ENCODE results near the gene C19orf38.

C19orf38 gene

DNA sequence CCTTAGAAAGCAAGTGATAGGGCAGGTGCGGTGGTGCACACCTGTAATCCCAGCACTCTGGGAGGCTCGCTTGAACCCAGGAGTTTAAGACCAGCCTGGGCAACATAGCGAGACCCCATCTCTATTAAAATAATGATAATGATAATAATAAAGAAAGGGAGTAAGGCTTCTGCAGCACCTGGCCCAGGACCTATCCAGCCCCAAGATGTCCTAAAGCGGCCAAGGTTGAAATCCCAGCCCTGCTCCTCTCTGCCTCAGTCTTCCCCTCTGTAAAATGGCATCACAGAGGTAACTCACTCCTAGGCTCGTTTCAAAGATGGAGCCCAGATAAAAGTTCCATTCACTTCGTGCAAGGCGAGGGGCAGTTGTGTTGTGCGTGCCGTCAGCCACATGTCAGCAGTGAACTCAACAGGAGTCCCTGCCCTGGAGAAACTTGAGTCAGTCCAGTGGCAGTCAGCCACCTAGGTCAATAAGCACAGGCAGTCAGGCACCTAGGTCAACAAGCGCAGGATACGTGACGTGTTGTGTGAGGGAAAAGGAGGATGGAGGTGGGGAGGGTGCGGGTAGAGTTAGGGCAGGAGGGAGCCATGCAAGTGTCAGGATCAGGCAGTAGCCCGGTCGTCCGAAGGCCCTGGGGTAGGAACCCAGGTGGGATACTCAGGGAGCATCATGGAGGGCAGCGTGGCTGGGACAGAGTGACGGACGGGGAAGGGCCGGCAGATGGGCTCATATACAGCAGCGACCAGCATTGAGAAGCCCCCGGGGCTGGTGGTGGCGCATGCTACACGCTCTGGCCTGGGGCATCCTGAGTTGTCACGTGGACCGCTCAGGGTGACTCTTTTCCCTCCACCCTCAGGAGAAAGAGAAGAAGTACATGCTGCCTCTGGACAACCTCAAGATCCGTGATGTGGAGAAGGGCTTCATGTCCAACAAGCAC, 28.8 kb upstream of the C19orf38 start:
- ATAC-seq, result no peak
- TF ChIP-seq ZNF70 (CRISPR knock-in tag; IDR thresholded peaks at IDR 0.05), result no peak
- TF ChIP-seq PPARA (CRISPR knock-in tag; IDR thresholded peaks at IDR 0.05; ENCODE audit: borderline replicate concordance), result no peak

DNA sequence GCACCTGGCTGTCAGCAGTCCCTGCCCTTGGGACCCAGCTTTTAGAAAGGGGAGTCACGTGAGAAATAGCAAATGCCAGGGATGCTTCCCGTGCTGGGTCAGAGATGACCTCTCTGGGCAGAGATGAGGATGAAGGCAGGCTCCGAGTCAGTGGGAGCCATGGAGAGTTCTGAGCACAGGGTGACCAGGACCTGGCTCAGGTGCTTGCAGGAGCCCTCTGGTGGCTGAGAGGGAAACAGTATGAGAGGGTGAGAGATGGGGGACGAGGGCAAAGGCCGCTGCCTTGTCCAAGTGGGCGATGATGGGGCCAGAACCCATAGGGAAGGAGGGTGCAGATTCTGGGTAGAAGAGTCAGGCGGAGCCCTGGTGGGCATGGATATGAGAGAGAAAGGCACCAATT, 28.0 kb upstream of the C19orf38 start:
- ATAC-seq, result no peak
- TF ChIP-seq OSR1 (CRISPR knock-in tag; IDR thresholded peaks at IDR 0.05) (no peak), ISL1 (CRISPR knock-in tag; IDR thresholded peaks at IDR 0.05) (no peak), CREB5 (CRISPR knock-in tag; IDR thresholded peaks at IDR 0.05; ENCODE audit: low read depth) (no peak)
- TF ChIP-seq, protein P1, sequence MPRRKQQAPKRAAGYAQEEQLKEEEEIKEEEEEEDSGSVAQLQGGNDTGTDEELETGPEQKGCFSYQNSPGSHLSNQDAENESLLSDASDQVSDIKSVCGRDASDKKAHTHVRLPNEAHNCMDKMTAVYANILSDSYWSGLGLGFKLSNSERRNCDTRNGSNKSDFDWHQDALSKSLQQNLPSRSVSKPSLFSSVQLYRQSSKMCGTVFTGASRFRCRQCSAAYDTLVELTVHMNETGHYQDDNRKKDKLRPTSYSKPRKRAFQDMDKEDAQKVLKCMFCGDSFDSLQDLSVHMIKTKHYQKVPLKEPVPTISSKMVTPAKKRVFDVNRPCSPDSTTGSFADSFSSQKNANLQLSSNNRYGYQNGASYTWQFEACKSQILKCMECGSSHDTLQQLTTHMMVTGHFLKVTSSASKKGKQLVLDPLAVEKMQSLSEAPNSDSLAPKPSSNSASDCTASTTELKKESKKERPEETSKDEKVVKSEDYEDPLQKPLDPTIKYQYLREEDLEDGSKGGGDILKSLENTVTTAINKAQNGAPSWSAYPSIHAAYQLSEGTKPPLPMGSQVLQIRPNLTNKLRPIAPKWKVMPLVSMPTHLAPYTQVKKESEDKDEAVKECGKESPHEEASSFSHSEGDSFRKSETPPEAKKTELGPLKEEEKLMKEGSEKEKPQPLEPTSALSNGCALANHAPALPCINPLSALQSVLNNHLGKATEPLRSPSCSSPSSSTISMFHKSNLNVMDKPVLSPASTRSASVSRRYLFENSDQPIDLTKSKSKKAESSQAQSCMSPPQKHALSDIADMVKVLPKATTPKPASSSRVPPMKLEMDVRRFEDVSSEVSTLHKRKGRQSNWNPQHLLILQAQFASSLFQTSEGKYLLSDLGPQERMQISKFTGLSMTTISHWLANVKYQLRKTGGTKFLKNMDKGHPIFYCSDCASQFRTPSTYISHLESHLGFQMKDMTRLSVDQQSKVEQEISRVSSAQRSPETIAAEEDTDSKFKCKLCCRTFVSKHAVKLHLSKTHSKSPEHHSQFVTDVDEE (CRISPR knock-in tag; IDR thresholded peaks at IDR 0.05), result no peak

GRCh38 chr19:10823690-10824089, 24.5 kb upstream of the C19orf38 start:
- ATAC-seq, result no peak

DNA sequence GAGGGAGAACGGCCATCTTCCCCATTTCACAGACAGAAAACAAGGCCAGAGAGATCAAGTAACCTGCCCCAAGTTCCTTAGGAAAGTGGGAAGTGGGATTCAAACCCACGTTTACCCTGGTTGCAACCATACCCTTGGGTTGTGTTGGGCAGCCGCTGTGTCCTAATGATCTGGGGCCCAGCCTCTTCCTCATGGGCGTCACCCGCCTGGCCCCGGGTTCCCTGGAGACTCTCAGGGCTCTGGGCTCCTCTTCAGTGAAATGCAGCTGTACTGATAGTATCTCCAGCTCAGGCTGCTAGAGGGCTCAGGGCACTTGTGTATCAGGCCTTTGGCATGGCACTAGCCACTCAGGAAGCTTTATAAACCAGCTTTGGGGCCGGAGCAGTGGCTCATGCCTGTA, 22.0 kb upstream of the C19orf38 start:
- ATAC-seq, result no peak
- no peak for TF ChIP-seq GLIS3 (CRISPR knock-in tag; IDR thresholded peaks at IDR 0.05)

More at GRCh38 chr19:10823690-10824089, 24.5 kb upstream of the C19orf38 start:
- TF ChIP-seq ZNF70 (CRISPR knock-in tag; IDR thresholded peaks at IDR 0.05) (no peak), GLIS3 (CRISPR knock-in tag; IDR thresholded peaks at IDR 0.05) (no peak), ZFP3 (CRISPR knock-in tag; IDR thresholded peaks at IDR 0.05) (no peak), ARNTL (CRISPR knock-in tag; IDR thresholded peaks at IDR 0.05; ENCODE audit: borderline replicate concordance, low read depth) (no peak), CREB5 (CRISPR knock-in tag; IDR thresholded peaks at IDR 0.05; ENCODE audit: low read depth) (no peak), BACH2 (CRISPR knock-in tag; IDR thresholded peaks at IDR 0.05; ENCODE audit: borderline replicate concordance) (no peak), ZNF565 (CRISPR knock-in tag; conservative IDR thresholded peaks at IDR 0.05; ENCODE audit: low read depth) (no peak), TCF4 (CRISPR knock-in tag; IDR thresholded peaks at IDR 0.05; ENCODE audit: borderline replicate concordance) (no peak), POU6F1 (CRISPR knock-in tag; IDR thresholded peaks at IDR 0.05; ENCODE audit: borderline replicate concordance, low read depth) (no peak), ISL1 (CRISPR knock-in tag; IDR thresholded peaks at IDR 0.05) (no peak), SNAI2 (CRISPR knock-in tag; IDR thresholded peaks at IDR 0.05) (no peak)

GRCh38 chr19:10826846-10827245, 21.4 kb upstream of the C19orf38 start:
- no peak for TF ChIP-seq ISL1 (CRISPR knock-in tag; IDR thresholded peaks at IDR 0.05)
- no peak for TF ChIP-seq ZFP3 (CRISPR knock-in tag; IDR thresholded peaks at IDR 0.05)
- no peak for TF ChIP-seq POU6F1 (CRISPR knock-in tag; IDR thresholded peaks at IDR 0.05; ENCODE audit: borderline replicate concordance, low read depth)
- no peak for TF ChIP-seq PPARA (CRISPR knock-in tag; IDR thresholded peaks at IDR 0.05; ENCODE audit: borderline replicate concordance)
- TF ChIP-seq ARNTL (CRISPR knock-in tag; IDR thresholded peaks at IDR 0.05; ENCODE audit: borderline replicate concordance, low read depth), result no peak
- no peak for TF ChIP-seq CSRNP3 (CRISPR knock-in tag; IDR thresholded peaks at IDR 0.05)
- TF ChIP-seq ZC3H10 (CRISPR knock-in tag; IDR thresholded peaks at IDR 0.05), result no peak
- no peak for TF ChIP-seq TOX (CRISPR knock-in tag; IDR thresholded peaks at IDR 0.05; ENCODE audit: borderline replicate concordance)
- TF ChIP-seq ESRRG (CRISPR knock-in tag; IDR thresholded peaks at IDR 0.05), result no peak
- TF ChIP-seq, protein P1 (CRISPR knock-in tag; IDR thresholded peaks at IDR 0.05), result no peak
- no peak for TF ChIP-seq ZNF70 (CRISPR knock-in tag; IDR thresholded peaks at IDR 0.05)
- ATAC-seq, result no peak

Data from SK-N-SH treated with all-trans-retinoic acid at 6 μM for 48 hours (cell line).